Tibial nerve (tissue), 4 donors: ENCODE data around the gene LRRC3C. TPM values are rescaled to one million over a fixed set of nuclear protein-coding genes. Genes with fewer than 3 reads are reported as not detected.

ENCODE experiments used
- DNase-seq, 2 donors: peaks; one replicate each; pipeline ENCODE4 v3.0.0-alpha.2; 2019; ENCODE audit warnings: low spot score in 2 of 2
- H3K27ac ChIP-seq, 4 donors: fragments of 200-600 bp; sonication (generic) in 3 of 4; one replicate each; pipeline ENCODE4 v1.5.1; 2017 to 2019; ENCODE audit warnings: mild to moderate bottlenecking in 1 of 4
- H3K27me3 ChIP-seq, 2 donors: fragments of 200-600 bp; sonication (generic) in 1 of 2; one replicate each; pipeline versions ENCODE4 v1.5.1 to v1.6.0; 2017 to 2019
- H3K36me3 ChIP-seq, 3 donors: fragments of 200-600 bp; sonication (generic); one replicate each; pipeline ENCODE4 v1.5.1; 2018 to 2019
- H3K4me1 ChIP-seq, 4 donors: fragments of 200-600 bp; sonication (generic) in 3 of 4; one replicate each; pipeline ENCODE4 v1.5.1; 2017 to 2019
- H3K4me3 ChIP-seq, 4 donors: fragments of 200-600 bp; sonication (generic) in 3 of 4; one replicate each; pipeline ENCODE4 v1.5.1; 2017 to 2019; ENCODE audit warnings: mild to moderate bottlenecking in 1 of 4, moderate library complexity in 1 of 4
- H3K9me3 ChIP-seq, 4 donors: fragments of 200-600 bp; sonication (generic) in 3 of 4; one replicate each; pipeline ENCODE4 v1.5.1; 2017 to 2019
- EP300 ChIP-seq, 2 donors: sonication (generic); formaldehyde crosslinking; IDR thresholded peaks; one replicate each; pipeline ENCODE4 v1.6.1; 2017; ENCODE audit warnings: antibody characterized with exemption in 2 of 2, mild to moderate bottlenecking in 1 of 2
- POLR2A ChIP-seq, 2 donors: fragments of 450-650 bp; IDR thresholded peaks; one replicate each; pipeline ENCODE4 v1.6.1; 2017; ENCODE audit warnings: antibody characterized with exemption in 2 of 2, mild to moderate bottlenecking in 2 of 2, moderate library complexity in 2 of 2
- WGBS, 2 donors: methylation state at CpG; one replicate each; pipeline ENCODE4 v1.1.5; 2018; 5-methylcytosine and 5-hydroxymethylcytosine counted together
- total RNA-seq, 4 donors: library from RNA; depleted of rRNA; stranded (reverse); fragments of >200 nt; gene quantifications; one replicate each; pipeline ENCODE4 v1.1.0, GENCODE V29; 2016
- TF ChIP-seq, protein P1 (sequence below), 5 experiments: fragments of 200-600 bp in 3 of 5; fragments of 450-650 bp in 2 of 5; sonication (generic) in 3 of 5; IDR thresholded peaks; one replicate each; pipeline ENCODE4 v1.5.1; 2016 to 2019; ENCODE audit warnings: antibody characterized with exemption in 5 of 5, mild to moderate bottlenecking in 3 of 5, moderate library complexity in 2 of 5

The LRRC3C gene
- total RNA-seq, 4 donors from 2014 or later = not detected

DNA sequence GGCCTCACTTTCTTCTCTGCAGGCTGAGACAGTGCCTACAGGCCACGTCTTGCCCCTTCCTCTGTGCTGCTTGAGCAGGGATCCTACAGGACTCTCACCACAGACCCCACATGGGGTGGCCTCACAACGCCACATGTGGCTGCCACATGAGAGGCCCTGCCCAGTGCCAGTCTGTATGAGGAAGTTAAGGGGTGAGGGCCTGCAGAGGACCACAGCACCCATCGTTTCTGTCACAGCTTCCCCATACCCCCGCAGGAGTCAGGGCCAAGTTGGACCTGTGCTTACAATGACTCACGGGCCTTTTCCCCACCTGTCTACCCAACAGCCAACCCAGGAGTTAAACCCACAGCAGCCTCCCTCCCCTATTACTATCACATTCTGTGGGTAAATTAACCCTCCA lies 6.2 kb upstream of the LRRC3C start:
- no peak for TF ChIP-seq EP300 (IDR thresholded peaks at IDR 0.05)
- TF ChIP-seq, protein P1, sequence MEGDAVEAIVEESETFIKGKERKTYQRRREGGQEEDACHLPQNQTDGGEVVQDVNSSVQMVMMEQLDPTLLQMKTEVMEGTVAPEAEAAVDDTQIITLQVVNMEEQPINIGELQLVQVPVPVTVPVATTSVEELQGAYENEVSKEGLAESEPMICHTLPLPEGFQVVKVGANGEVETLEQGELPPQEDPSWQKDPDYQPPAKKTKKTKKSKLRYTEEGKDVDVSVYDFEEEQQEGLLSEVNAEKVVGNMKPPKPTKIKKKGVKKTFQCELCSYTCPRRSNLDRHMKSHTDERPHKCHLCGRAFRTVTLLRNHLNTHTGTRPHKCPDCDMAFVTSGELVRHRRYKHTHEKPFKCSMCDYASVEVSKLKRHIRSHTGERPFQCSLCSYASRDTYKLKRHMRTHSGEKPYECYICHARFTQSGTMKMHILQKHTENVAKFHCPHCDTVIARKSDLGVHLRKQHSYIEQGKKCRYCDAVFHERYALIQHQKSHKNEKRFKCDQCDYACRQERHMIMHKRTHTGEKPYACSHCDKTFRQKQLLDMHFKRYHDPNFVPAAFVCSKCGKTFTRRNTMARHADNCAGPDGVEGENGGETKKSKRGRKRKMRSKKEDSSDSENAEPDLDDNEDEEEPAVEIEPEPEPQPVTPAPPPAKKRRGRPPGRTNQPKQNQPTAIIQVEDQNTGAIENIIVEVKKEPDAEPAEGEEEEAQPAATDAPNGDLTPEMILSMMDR (IDR thresholded peaks at IDR 0.05) = no peak
- TF ChIP-seq POLR2A (IDR thresholded peaks at IDR 0.05) = no peak
- Histone ChIP-seq H3K4me1 (peaks cover 0 to 25% (median 16%) of the 10 kb centered on the region in 4 donors), H3K27me3 (no peaks in the 10 kb centered on the region), H3K27ac (no peak overlapping the region), H3K9me3 (no peaks in the 10 kb centered on the region), H3K4me3 (no peak overlapping the region), H3K36me3 (peaks cover 3 to 63% (median 22%) of the 10 kb centered on the region in 3 donors)
- no peak for DNase-seq
- WGBS, 2 donors = 76 to 88% methylated on average over 5 of the region's 5 CpGs

- TF ChIP-seq, protein P1 (IDR thresholded peaks at IDR 0.05) = no peak
- TF ChIP-seq EP300 (IDR thresholded peaks at IDR 0.05) (no peak), POLR2A (IDR thresholded peaks at IDR 0.05) (no peak)
- H3K27ac ChIP-seq = no peak overlapping the region
- peaks cover 0 to 31% (median 19%) of the 10 kb centered on the region in 4 donors for H3K4me1 ChIP-seq
- no peak overlapping the region for H3K4me3 ChIP-seq
- peaks cover 3 to 57% (median 22%) of the 10 kb centered on the region in 3 donors for H3K36me3 ChIP-seq
- H3K27me3 ChIP-seq = no peaks in the 10 kb centered on the region
- WGBS, 2 donors = 85 to 87% methylated on average over 6 of the region's 6 CpGs
- H3K9me3 ChIP-seq = no peaks in the 10 kb centered on the region
- DNase-seq = no peak
These were observed 5.5 kb upstream of the LRRC3C start for GRCh38 chr17:39922006-39922405.

DNA sequence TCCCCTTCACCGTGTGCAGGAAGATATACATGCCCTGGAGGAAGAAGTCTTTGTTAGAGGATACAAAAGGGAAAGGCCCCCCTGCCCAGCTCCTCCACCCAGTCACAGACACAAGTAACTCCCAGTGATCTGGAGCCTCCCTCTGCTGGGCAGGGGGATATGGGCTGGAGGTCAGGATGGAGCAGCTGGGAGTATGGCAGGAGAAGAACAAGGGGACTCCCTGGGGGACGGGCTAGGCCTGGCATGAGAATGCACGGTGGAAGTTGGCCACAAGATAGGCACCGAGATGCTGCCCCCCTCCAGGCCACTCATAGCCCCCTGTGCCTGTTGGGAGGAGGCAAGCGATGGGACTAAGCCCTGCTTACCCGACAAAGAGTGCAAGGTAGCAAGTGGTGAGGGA lies 4.3 kb upstream of the LRRC3C start:
- H3K27me3 ChIP-seq = no peaks in the 10 kb centered on the region
- H3K4me1 ChIP-seq = peaks cover 0 to 35% (median 24%) of the 10 kb centered on the region in 4 donors
- H3K4me3 ChIP-seq = no peak overlapping the region
- H3K9me3 ChIP-seq = no peaks in the 10 kb centered on the region
- DNase-seq = no peak
- peaks cover 3 to 56% (median 22%) of the 10 kb centered on the region in 3 donors for H3K36me3 ChIP-seq
- TF ChIP-seq POLR2A (IDR thresholded peaks at IDR 0.05) (no peak), EP300 (IDR thresholded peaks at IDR 0.05) (no peak)
- TF ChIP-seq, protein P1 (IDR thresholded peaks at IDR 0.05) = no peak
- H3K27ac ChIP-seq = no peak overlapping the region
- WGBS, 2 donors = 82 to 86% methylated on average over 6 of the region's 6 CpGs

DNA sequence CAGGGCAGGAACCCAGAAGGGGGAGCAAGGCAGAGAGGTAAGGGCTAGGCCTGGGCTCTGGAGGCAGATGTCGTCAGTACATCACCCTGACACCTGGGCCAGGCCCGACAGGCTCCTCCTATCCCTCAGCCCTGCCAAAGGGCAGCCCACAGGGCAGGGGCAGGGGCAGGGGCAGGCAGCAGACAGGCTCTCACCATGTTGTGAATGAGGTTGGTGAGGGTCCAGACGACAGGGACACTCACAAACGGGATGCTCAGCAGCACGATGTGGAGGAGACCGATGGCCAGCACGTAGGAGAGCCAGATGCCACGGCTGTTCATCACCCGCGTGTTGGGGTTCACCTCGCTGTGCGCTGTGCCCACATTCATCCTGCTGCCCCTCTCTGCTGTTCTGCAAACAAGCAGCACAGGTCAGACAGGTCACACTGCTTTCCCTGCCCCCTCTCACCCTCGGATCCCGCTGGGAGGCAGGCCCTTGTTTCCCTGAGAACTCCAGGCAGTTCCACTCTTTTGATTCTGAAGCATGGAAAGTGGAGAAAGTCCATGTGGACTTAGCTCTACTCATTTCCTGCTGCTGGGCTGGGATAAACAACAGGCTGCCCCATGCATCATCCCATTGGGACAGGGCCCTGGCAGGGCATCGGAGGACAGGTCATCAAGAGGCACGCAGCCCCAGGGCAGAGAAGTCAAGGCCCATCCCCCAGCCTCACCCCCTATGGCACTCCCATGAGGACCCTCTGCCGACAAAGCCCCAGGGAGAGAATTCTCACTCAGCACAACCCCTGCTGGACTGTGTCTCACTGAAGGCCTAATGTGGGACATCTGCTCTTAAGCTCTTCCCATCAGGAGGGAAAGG lies 3.5 kb upstream of the LRRC3C start:
- H3K36me3 ChIP-seq = peaks cover 3 to 52% (median 22%) of the 10 kb centered on the region in 3 donors
- TF ChIP-seq, protein P1 (IDR thresholded peaks at IDR 0.05) = no peak
- TF ChIP-seq POLR2A (IDR thresholded peaks at IDR 0.05) = no peak
- no peak for TF ChIP-seq EP300 (IDR thresholded peaks at IDR 0.05)
- peaks cover 0 to 44% (median 32%) of the 10 kb centered on the region in 4 donors for H3K4me1 ChIP-seq
- 62% methylated on average over 16 to 17 of the region's 17 CpGs for WGBS, 2 donors
- no peak for DNase-seq
- H3K27me3 ChIP-seq = no peaks in the 10 kb centered on the region
- no peaks in the 10 kb centered on the region for H3K9me3 ChIP-seq
- peak overlapping the region in 1 of 4 donors; percentile 16 for H3K27ac ChIP-seq
- H3K4me3 ChIP-seq = no peak overlapping the region

- no peak for TF ChIP-seq EP300 (IDR thresholded peaks at IDR 0.05)
- no peak for TF ChIP-seq POLR2A (IDR thresholded peaks at IDR 0.05)
- TF ChIP-seq, protein P1 (IDR thresholded peaks at IDR 0.05) = no peak
- H3K27ac ChIP-seq = peak overlapping the region in 1 of 4 donors; percentile 16
- peaks cover 3 to 45% (median 22%) of the 10 kb centered on the region in 3 donors for H3K36me3 ChIP-seq
- H3K9me3 ChIP-seq = no peaks in the 10 kb centered on the region
- no peak overlapping the region for H3K4me3 ChIP-seq
- 59 to 67% methylated on average over 3 of the region's 3 CpGs for WGBS, 2 donors
- H3K4me1 ChIP-seq = peaks cover 0 to 49% (median 32%) of the 10 kb centered on the region in 4 donors
- H3K27me3 ChIP-seq = no peaks in the 10 kb centered on the region
- DNase-seq = no peak
These were observed 2.9 kb upstream of the LRRC3C start for GRCh38 chr17:39924691-39925055.
